ENCODE measurements around the gene KRTAP16-1. TPM values are rescaled to one million over a fixed set of nuclear protein-coding genes. Genes with fewer than 3 reads are reported as not detected.

Gene KRTAP16-1
- total and polyA plus RNA-seq, 10 of the 15 experiments (the other 5 are each of a cell fraction or from before 2014, with no cell fraction given), result 0.23 TPM; not detected in 9

GRCh38 chr17:41318231-41318630 lies 9.1 kb upstream of the KRTAP16-1 start:
- Histone ChIP-seq H3K9me3 (replicated peaks; ENCODE audit: control insufficient read depth, insufficient read depth, low read length) (no peaks in the 10 kb centered on the region; the same call in 2 of the 3 replicates), H3K4me3 (no peak overlapping the region), H3K4me1 (ENCODE audit: control insufficient read depth, insufficient read depth, low read length) (no peaks in the 10 kb centered on the region), H3K9ac (ENCODE audit: control insufficient read depth, insufficient read depth, low read length) (no peak overlapping the region), H3K4me2 (ENCODE audit: control insufficient read depth, insufficient read depth) (no peak overlapping the region), H3K27me3 (replicated peaks in 1 of 2; ENCODE audit: control insufficient read depth in 2 of 2, insufficient read depth in 2 of 2, low read length in 1 of 2) (no peaks in the 10 kb centered on the region), H3K27ac (ENCODE audit: control insufficient read depth, insufficient read depth) (no peak overlapping the region), H2AFZ (ENCODE audit: control insufficient read depth, low read depth, low read length) (no peak overlapping the region), H4K20me1 (ENCODE audit: control insufficient read depth, insufficient read depth) (no peaks in the 10 kb centered on the region), H3K79me2 (ENCODE audit: control insufficient read depth, insufficient read depth, low read length) (no peaks in the 10 kb centered on the region), H3K36me3 (ENCODE audit: control insufficient read depth in 2 of 2, insufficient read depth in 2 of 2, low read length in 1 of 2) (no peaks in the 10 kb centered on the region)
- FAIRE-seq (no peak), ATAC-seq (no peak), DNase-seq (ENCODE audit: low read depth, low spot score) (no peak)
- POLR2A ChIA-PET, result interaction anchor here (0.6 kb wide), 1 partner anchor 460 kb away, joined by 3 read pairs; no protein-coding TSS in a partner anchor
- SMC1A ChIA-PET (ENCODE audit: uncharacterized antibody, unreplicated experiment), result no interaction called here
- RAD21 ChIA-PET (ENCODE audit: unreplicated experiment), result no interaction called here
- intact Hi-C loops (cut with micrococcal nuclease; ENCODE audit: unreplicated experiment) (no loop called here), in situ Hi-C loops (cut with MboI) (no loop called here)
- 0% methylated on average over 2 of the region's 2 CpGs for WGBS (ENCODE audit: insufficient coverage, insufficient replicate concordance, low lambda C conversion rate, missing lambda C conversion rate)
- CTCF ChIA-PET, result no interaction called here
- no TSS peak for BruUV-seq (replicated peaks)
- TF ChIP-seq STAT1 (conservative IDR thresholded peaks at IDR 0.05) (no peak), POLR2A (IDR thresholded peaks at IDR 0.05; ENCODE audit: low read depth, low read length) (no peak), E2F8 (IDR thresholded peaks at IDR 0.05; ENCODE audit: low read depth, partially characterized antibody) (no peak), ZNF24 (IDR thresholded peaks at IDR 0.05) (no peak), E4F1 (IDR thresholded peaks at IDR 0.05; ENCODE audit: borderline replicate concordance, partially characterized antibody) (no peak), TARDBP (IDR thresholded peaks at IDR 0.05; ENCODE audit: borderline replicate concordance) (no peak), SKIL (IDR thresholded peaks at IDR 0.05; ENCODE audit: low read depth, poor library complexity, severe bottlenecking) (no peak), ATF2 (IDR thresholded peaks at IDR 0.05; ENCODE audit: low read length) (no peak), SPI1 (IDR thresholded peaks at IDR 0.05; ENCODE audit: borderline replicate concordance, insufficient read depth, low read depth, low read length) (no peak), MXI1 (IDR thresholded peaks at IDR 0.05; ENCODE audit: low read depth, low read length) (no peak), RELA (IDR thresholded peaks at IDR 0.05; ENCODE audit: borderline replicate concordance, partially characterized antibody) (no peak), MEF2B (IDR thresholded peaks at IDR 0.05; ENCODE audit: partially characterized antibody, poor library complexity, severe bottlenecking) (no peak), MEF2A (IDR thresholded peaks at IDR 0.05; ENCODE audit: insufficient read depth, low read depth, low read length) (no peak), IRF3 (IDR thresholded peaks at IDR 0.05) (no peak), RCOR1 (conservative IDR thresholded peaks at IDR 0.05; ENCODE audit: low read depth, low read length) (no peak)
